Neural progenitor cell (in vitro differentiated cells): ENCODE data around the gene ZNF385C.

Source experiments
- CTCF ChIP-seq: fragments of 200-600 bp; sonication (generic); IDR thresholded peaks from 2 replicates; pipeline ENCODE4 v1.5.1; 2017; ENCODE audit warnings: antibody characterized with exemption, mild to moderate bottlenecking
- EZH2phosphoT487 ChIP-seq: fragments of 200-600 bp; sonication (generic); IDR thresholded peaks from 2 replicates; pipeline ENCODE4 v1.6.1; 2017; ENCODE audit warnings: antibody characterized with exemption

DNA sequence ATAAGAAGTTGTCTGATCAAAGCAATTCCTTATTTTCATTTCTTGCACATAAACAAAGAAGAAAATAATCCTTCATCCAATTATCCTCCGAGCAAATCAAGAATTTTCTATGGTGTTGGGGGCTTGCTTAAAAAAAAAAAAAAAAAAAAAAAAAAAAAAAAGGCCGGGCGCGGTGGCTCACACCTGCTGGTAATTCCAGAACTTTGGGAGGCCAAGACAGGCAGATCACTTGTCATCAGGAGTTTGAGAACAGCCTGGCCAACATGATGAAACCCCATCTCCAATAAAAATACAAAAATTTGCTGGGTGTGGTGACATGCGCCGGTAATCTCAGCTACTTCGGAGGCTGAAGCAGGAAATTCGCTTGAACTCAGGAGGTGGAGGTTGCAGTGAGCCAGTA, 112.4 kb downstream of the ZNF385C start:
- no peak for TF ChIP-seq CTCF
- TF ChIP-seq EZH2phosphoT487: no peak
